ENCODE measurements around the gene MEGF6. TPM values are rescaled to one million over a fixed set of nuclear protein-coding genes. Genes with fewer than 3 reads are reported as not detected.

MEGF6 gene
- total and polyA plus RNA-seq, 9 of the 15 experiments (the other 6 are each of a cell fraction or from before 2014, with no cell fraction given) = 0.03 to 1.7 (median 0.24) TPM; not detected in 3

DNA sequence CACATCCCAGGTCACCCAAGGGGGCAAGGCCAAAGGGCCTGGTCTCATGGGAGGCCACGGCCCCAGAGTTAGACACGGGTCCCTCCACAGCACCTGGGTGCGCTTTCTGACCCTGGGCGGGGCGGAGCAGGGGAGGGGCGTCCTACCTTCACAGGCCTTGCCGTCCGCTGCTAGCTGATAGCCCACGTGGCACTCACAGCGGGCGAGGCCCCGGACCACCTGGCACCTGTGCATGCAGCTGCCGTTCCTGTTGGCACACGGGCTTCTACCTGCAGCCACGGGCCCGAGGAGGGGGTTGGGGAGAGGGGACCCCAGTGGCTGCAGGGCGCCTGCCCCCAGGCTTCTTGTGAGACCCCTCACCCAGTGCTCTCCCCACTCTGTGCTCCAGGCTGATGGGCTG lies 96.9 kb downstream of the MEGF6 start:
- no peaks in the 10 kb centered on the region for H3K9me1 ChIP-seq (ENCODE audit: control insufficient read depth, insufficient read depth, low read length)
- BruUV-seq (replicated peaks) = no TSS peak
- TF ChIP-seq, protein P1, sequence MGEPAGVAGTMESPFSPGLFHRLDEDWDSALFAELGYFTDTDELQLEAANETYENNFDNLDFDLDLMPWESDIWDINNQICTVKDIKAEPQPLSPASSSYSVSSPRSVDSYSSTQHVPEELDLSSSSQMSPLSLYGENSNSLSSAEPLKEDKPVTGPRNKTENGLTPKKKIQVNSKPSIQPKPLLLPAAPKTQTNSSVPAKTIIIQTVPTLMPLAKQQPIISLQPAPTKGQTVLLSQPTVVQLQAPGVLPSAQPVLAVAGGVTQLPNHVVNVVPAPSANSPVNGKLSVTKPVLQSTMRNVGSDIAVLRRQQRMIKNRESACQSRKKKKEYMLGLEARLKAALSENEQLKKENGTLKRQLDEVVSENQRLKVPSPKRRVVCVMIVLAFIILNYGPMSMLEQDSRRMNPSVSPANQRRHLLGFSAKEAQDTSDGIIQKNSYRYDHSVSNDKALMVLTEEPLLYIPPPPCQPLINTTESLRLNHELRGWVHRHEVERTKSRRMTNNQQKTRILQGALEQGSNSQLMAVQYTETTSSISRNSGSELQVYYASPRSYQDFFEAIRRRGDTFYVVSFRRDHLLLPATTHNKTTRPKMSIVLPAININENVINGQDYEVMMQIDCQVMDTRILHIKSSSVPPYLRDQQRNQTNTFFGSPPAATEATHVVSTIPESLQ (CRISPR knock-in tag; IDR thresholded peaks at IDR 0.05) = no peak
- TF ChIP-seq HMGN3 (IDR thresholded peaks at IDR 0.05; ENCODE audit: borderline replicate concordance, extremely low read depth, insufficient read length, low read depth, low read length) = no peak
- TF ChIP-seq CHCHD3 (CRISPR knock-in tag; IDR thresholded peaks at IDR 0.05) = no peak
- no peak for TF ChIP-seq HDAC1 (IDR thresholded peaks at IDR 0.05)
- no peak for TF ChIP-seq GABPB2 (CRISPR knock-in tag; conservative IDR thresholded peaks at IDR 0.05)
- no peak for TF ChIP-seq ZNF589 (CRISPR knock-in tag; IDR thresholded peaks at IDR 0.05; ENCODE audit: low read depth)
- no peak for TF ChIP-seq THRAP3 (IDR thresholded peaks at IDR 0.05; ENCODE audit: borderline replicate concordance)
- TF ChIP-seq KDM5B (IDR thresholded peaks at IDR 0.05; ENCODE audit: insufficient replicate concordance, low read depth, low read length) = no peak
- TF ChIP-seq RBM22 (IDR thresholded peaks at IDR 0.05; ENCODE audit: low read depth, low read length, poor library complexity, severe bottlenecking) = no peak
- TF ChIP-seq, protein P2, sequence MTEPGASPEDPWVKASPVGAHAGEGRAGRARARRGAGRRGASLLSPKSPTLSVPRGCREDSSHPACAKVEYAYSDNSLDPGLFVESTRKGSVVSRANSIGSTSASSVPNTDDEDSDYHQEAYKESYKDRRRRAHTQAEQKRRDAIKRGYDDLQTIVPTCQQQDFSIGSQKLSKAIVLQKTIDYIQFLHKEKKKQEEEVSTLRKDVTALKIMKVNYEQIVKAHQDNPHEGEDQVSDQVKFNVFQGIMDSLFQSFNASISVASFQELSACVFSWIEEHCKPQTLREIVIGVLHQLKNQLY (CRISPR knock-in tag; conservative IDR thresholded peaks at IDR 0.05) = no peak
- TF ChIP-seq ZNF717 (CRISPR knock-in tag; IDR thresholded peaks at IDR 0.05) = no peak
- no peak for TF ChIP-seq SP1 (CRISPR knock-in tag; IDR thresholded peaks at IDR 0.05)
- TF ChIP-seq NR3C1 (CRISPR knock-in tag; IDR thresholded peaks at IDR 0.05) = no peak
- no peak for ATAC-seq
- intact Hi-C loops (cut with micrococcal nuclease) = no loop called here
- H3K27ac ChIP-seq (ENCODE audit: extremely low read depth, low read depth, low read length) = no peak overlapping the region
- in situ Hi-C loops (cut with MboI) = no loop called here
- H2AFZ ChIP-seq (ENCODE audit: low read depth, low read length) = no peak overlapping the region
- DNase-seq (ENCODE audit: extremely low read depth in 1 of 4, low spot score in 3 of 4) = no peak
- H3K27me3 ChIP-seq (ENCODE audit: control insufficient read depth in 2 of 2, insufficient read depth in 2 of 2, low read length in 2 of 2) = peaks cover 2 to 49% of the 10 kb centered on the region in 2 experiments; a peak in 3 of 5 replicates
- no peaks in the 10 kb centered on the region for H3K36me3 ChIP-seq (ENCODE audit: control insufficient read depth, insufficient read depth, low read length)
- H3K79me2 ChIP-seq (ENCODE audit: control insufficient read depth, insufficient read depth, low read length) = no peaks in the 10 kb centered on the region
- no peak for FAIRE-seq
- H3K4me1 ChIP-seq (replicated peaks in 1 of 2; ENCODE audit: control insufficient read depth in 2 of 2, insufficient read depth in 2 of 2, low read length in 2 of 2) = peaks cover 0 to 51% of the 10 kb centered on the region in 2 experiments; a peak in 2 of 5 replicates
- POLR2A ChIA-PET = no interaction called here
- 5% methylated on average over 13 of the region's 17 CpGs for WGBS (ENCODE audit: insufficient coverage, low coverage, missing lambda C conversion rate)
- no peak overlapping the region for H3K4me2 ChIP-seq (ENCODE audit: insufficient read depth, low read length)
- CTCF ChIA-PET (ENCODE audit: low intra/inter-chr PET ratio) = no interaction called here
- H3K9ac ChIP-seq (ENCODE audit: insufficient read depth in 1 of 2, low read depth in 2 of 2, low read length in 2 of 2) = no peak overlapping the region
- H3K9me3 ChIP-seq (replicated peaks; ENCODE audit: control insufficient read depth, insufficient read depth, low read depth, low read length) = no peaks in the 10 kb centered on the region; the same call in 1 of the 2 replicates
- 0 out of 2 replicates have a peak, but pooled peaks cover 8% of the 10 kb centered on the region for H4K20me1 ChIP-seq (replicated peaks; ENCODE audit: control insufficient read depth, insufficient read depth, low read length)
- H3K4me3 ChIP-seq = no peak overlapping the region

All from K562 (cell line).